ENCODE results near the gene RNF19B. TPM values are rescaled to one million over a fixed set of nuclear protein-coding genes. Genes with fewer than 3 reads are reported as not detected.

RNF19B gene
- total RNA-seq, 1 experiment from 2014 or later = 15.0 TPM

- Histone ChIP-seq H3K27me3 (ENCODE audit: insufficient read depth, low read length) (peaks cover 3% of the 10 kb centered on the region; the same call in 1 of the 2 replicates), H2AK5ac (ENCODE audit: insufficient read length, low read length) (no peak overlapping the region), H2BK15ac (ENCODE audit: low read depth, low read length) (no peak overlapping the region), H3K79me1 (ENCODE audit: insufficient read depth, low read depth, low read length, poor library complexity, severe bottlenecking) (no peaks in the 10 kb centered on the region), H3T11ph (ENCODE audit: low read length) (no peak overlapping the region), H3K4me2 (ENCODE audit: insufficient read depth, insufficient read length, low read length) (no peak overlapping the region), H2BK20ac (ENCODE audit: low read depth, low read length, poor library complexity, severe bottlenecking) (no peak overlapping the region), H3K23ac (ENCODE audit: insufficient read length, low read depth, low read length) (no peak overlapping the region), H3K56ac (ENCODE audit: insufficient read length, low read depth, low read length) (no peak overlapping the region), H3K4me1 (ENCODE audit: insufficient read depth, low read length) (no peaks in the 10 kb centered on the region), H3K18ac (ENCODE audit: insufficient read length, low read depth, low read length) (no peak overlapping the region), H3K79me2 (ENCODE audit: insufficient read depth, low read length) (no peaks in the 10 kb centered on the region), H3K9me3 (ENCODE audit: control insufficient read depth, low read depth, low read length) (no peaks in the 10 kb centered on the region), H2BK120ac (ENCODE audit: low read depth, low read length, poor library complexity, severe bottlenecking) (no peak overlapping the region), H3K14ac (ENCODE audit: insufficient read depth, low read length) (no peak overlapping the region), H4K20me1 (ENCODE audit: control insufficient read depth, insufficient read depth, insufficient read length) (no peaks in the 10 kb centered on the region), H4K5ac (ENCODE audit: insufficient read length, low read depth, low read length) (no peak overlapping the region), H2AFZ (ENCODE audit: low read length) (no peak overlapping the region), H4K8ac (replicated peaks; ENCODE audit: insufficient read length, low read depth, low read length) (no peak overlapping the region), H2BK12ac (ENCODE audit: insufficient read length, low read depth, low read length) (no peak overlapping the region), H3K23me2 (ENCODE audit: insufficient read length, low read depth, low read length, poor library complexity, severe bottlenecking) (no peaks in the 10 kb centered on the region), H3K27ac (ENCODE audit: insufficient read length, low read depth, low read length) (no peak overlapping the region), H3K9ac (ENCODE audit: extremely low read depth, insufficient read length, low read length) (no peak overlapping the region), H2BK5ac (ENCODE audit: insufficient read length, low read length) (no peak overlapping the region), H3K4ac (ENCODE audit: low read depth, low read length) (no peak overlapping the region), H4K91ac (ENCODE audit: insufficient read length, low read depth, low read length) (no peak overlapping the region)
- Mint-ChIP-seq H3K27me3 (ENCODE audit: low read depth) (peaks cover 36% of the 10 kb centered on the region), H3K27ac (no peak overlapping the region), H3K4me1 (peaks cover 5 to 13% of the 10 kb centered on the region in 2 experiments), H3K4me3 (no peak overlapping the region), H3K36me3 (ENCODE audit: insufficient read depth in 1 of 3, low read depth in 3 of 3) (peaks cover 1 to 3% (median 3%) of the 10 kb centered on the region in 3 experiments; a peak in 6 of 7 replicates), H3K9me3 (peaks cover 5 to 6% of the 10 kb centered on the region in 2 experiments; a peak in 3 of 5 replicates)
- WGBS (ENCODE audit: extremely low coverage, insufficient read length, low lambda C conversion rate) = no CpG with 5 or more reads among the region's 1 CpG
- TF ChIP-seq, protein P1, sequence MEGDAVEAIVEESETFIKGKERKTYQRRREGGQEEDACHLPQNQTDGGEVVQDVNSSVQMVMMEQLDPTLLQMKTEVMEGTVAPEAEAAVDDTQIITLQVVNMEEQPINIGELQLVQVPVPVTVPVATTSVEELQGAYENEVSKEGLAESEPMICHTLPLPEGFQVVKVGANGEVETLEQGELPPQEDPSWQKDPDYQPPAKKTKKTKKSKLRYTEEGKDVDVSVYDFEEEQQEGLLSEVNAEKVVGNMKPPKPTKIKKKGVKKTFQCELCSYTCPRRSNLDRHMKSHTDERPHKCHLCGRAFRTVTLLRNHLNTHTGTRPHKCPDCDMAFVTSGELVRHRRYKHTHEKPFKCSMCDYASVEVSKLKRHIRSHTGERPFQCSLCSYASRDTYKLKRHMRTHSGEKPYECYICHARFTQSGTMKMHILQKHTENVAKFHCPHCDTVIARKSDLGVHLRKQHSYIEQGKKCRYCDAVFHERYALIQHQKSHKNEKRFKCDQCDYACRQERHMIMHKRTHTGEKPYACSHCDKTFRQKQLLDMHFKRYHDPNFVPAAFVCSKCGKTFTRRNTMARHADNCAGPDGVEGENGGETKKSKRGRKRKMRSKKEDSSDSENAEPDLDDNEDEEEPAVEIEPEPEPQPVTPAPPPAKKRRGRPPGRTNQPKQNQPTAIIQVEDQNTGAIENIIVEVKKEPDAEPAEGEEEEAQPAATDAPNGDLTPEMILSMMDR (conservative IDR thresholded peaks at IDR 0.05) = no peak
- DNase-seq = no peak
Measured at GRCh38 chr1:32931760-32932159, 32.8 kb downstream of the RNF19B start.

Data from H9 (cell line).